GM18873 (cell line): ENCODE measurements around the gene CAMK2D.
A peak's percentile ranks its signal among the peaks of the same experiment; 100 is the strongest.
"Not testable (repeated sequence)": the region's sequence is repeated elsewhere in the genome, so short reads cannot be mapped to it uniquely, and the experiment has no call there.

Experiments
- ATAC-seq: cut with Tn5 transposase; IDR thresholded peaks from one replicate; pipeline ENCODE4 v1.9.1; 2021; ENCODE audit warnings: mild to moderate bottlenecking, moderate library complexity, moderate number of reproducible peaks; ENCODE audit not compliant: unreplicated experiment, low FRiP score

Gene CAMK2D

GRCh38 chr4:113763923-113764322 is 2.4 kb upstream of the CAMK2D start:
- ATAC-seq = not testable (repeated sequence)

GRCh38 chr4:113763029-113763285 is 1.4 kb upstream of the CAMK2D start:
- no peak for ATAC-seq

- peak; percentile 71 for ATAC-seq
Observed at GRCh38 chr4:113762186-113763028, 869 bp upstream of the CAMK2D start.

- ATAC-seq = peak; percentile 7
Observed at GRCh38 chr4:113760795-113761619, 531 bp downstream of the CAMK2D start.

- no peak for ATAC-seq
Observed at GRCh38 chr4:113760094-113760794, 1.3 kb downstream of the CAMK2D start.

GRCh38 chr4:113759696-113760093 is 1.8 kb downstream of the CAMK2D start:
- no peak for ATAC-seq

- ATAC-seq = no peak
Observed at GRCh38 chr4:113758372-113758771, 3.2 kb downstream of the CAMK2D start.

- ATAC-seq = no peak
Observed at GRCh38 chr4:113757486-113757885, 4.1 kb downstream of the CAMK2D start.

- peak; percentile 79 for ATAC-seq
Observed at GRCh38 chr4:113756005-113756410, 5.5 kb downstream of the CAMK2D start.

GRCh38 chr4:113750734-113751133 is 10.8 kb downstream of the CAMK2D start:
- ATAC-seq = no peak

- no peak for ATAC-seq
Observed at GRCh38 chr4:113750296-113750695, 11.2 kb downstream of the CAMK2D start.

GRCh38 chr4:113749178-113749577 is 12.4 kb downstream of the CAMK2D start:
- ATAC-seq = no peak

- ATAC-seq = no peak
Observed at GRCh38 chr4:113747949-113748348, 13.6 kb downstream of the CAMK2D start.

- ATAC-seq = no peak
Observed at GRCh38 chr4:113745711-113746110, 15.8 kb downstream of the CAMK2D start.

GRCh38 chr4:113744667-113745240 is 16.8 kb downstream of the CAMK2D start:
- no peak for ATAC-seq

GRCh38 chr4:113743690-113744089 is 17.8 kb downstream of the CAMK2D start:
- ATAC-seq = no peak

- ATAC-seq = no peak
Observed at GRCh38 chr4:113742643-113743042, 18.9 kb downstream of the CAMK2D start.

- no peak for ATAC-seq
Observed at GRCh38 chr4:113741956-113742355, 19.6 kb downstream of the CAMK2D start.

GRCh38 chr4:113740857-113741379 is 20.6 kb downstream of the CAMK2D start:
- no peak for ATAC-seq

- ATAC-seq = no peak
Observed at GRCh38 chr4:113739197-113739596, 22.3 kb downstream of the CAMK2D start.

- no peak for ATAC-seq
Observed at GRCh38 chr4:113738251-113738650, 23.3 kb downstream of the CAMK2D start.
